Fibroblast of pulmonary artery (primary cell): ENCODE measurements around the gene RHEB.

Source experiments
- DNase-seq: peaks from one replicate; pipeline ENCODE4 v3.0.0-alpha.2; 2010; ENCODE audit warnings: low read depth
- H3K4me3 ChIP-seq: replicated peaks from 2 replicates; pipeline ENCODE4 v1.5.1; 2011; ENCODE audit warnings: low read depth, mild to moderate bottlenecking, control low read depth, low read length, moderate library complexity
- CTCF ChIP-seq: IDR thresholded peaks from 2 replicates; pipeline ENCODE4 v1.5.1; 2011; ENCODE audit warnings: mild to moderate bottlenecking, control low read depth, low read length, inconsistent platforms; ENCODE audit errors: missing control alignments

RHEB gene

GRCh38 chr7:151456782-151457181 lies 62.9 kb downstream of the RHEB start:
- no peak for TF ChIP-seq CTCF
- DNase-seq = no peak
- no peak overlapping the region for H3K4me3 ChIP-seq

- DNase-seq = no peak
- no peak overlapping the region for H3K4me3 ChIP-seq
- TF ChIP-seq CTCF = no peak
Observed at GRCh38 chr7:151456276-151456675, 63.4 kb downstream of the RHEB start.

GRCh38 chr7:151455690-151456089 lies 64.0 kb downstream of the RHEB start:
- DNase-seq = no peak
- no peak overlapping the region for H3K4me3 ChIP-seq
- no peak for TF ChIP-seq CTCF

- H3K4me3 ChIP-seq = no peak overlapping the region
- no peak for DNase-seq
- TF ChIP-seq CTCF = no peak
Observed at GRCh38 chr7:151454932-151455530, 64.7 kb downstream of the RHEB start.

- DNase-seq = no peak
- TF ChIP-seq CTCF = no peak
- H3K4me3 ChIP-seq = no peak overlapping the region
Observed at GRCh38 chr7:151454305-151454704, 65.4 kb downstream of the RHEB start.

- no peak for DNase-seq
- TF ChIP-seq CTCF = no peak
- no peak overlapping the region for H3K4me3 ChIP-seq
Observed at GRCh38 chr7:151453326-151453791, 66.3 kb downstream of the RHEB start.

GRCh38 chr7:151452680-151453325 lies 66.9 kb downstream of the RHEB start:
- H3K4me3 ChIP-seq = no peak overlapping the region
- TF ChIP-seq CTCF = no peak
- no peak for DNase-seq
